Endodermal cell (in vitro differentiated cells): ENCODE measurements around the gene MBD3L2. TPM values are rescaled to one million over a fixed set of nuclear protein-coding genes. Genes with fewer than 3 reads are reported as not detected.
A peak's percentile ranks its signal among the peaks of the same experiment; 100 is the strongest.

Source experiments
- DNase-seq: peaks from one replicate; pipeline ENCODE4 v3.0.0-alpha.2; 2017
- H3K27ac ChIP-seq: 2 replicates; pipeline ENCODE4 v1.5.1; 2013; ENCODE audit warnings: mild to moderate bottlenecking, low read depth, low read length, moderate library complexity
- H3K27me3 ChIP-seq: 2 replicates; pipeline ENCODE4 v1.6.1; 2013; ENCODE audit warnings: mild to moderate bottlenecking, low read length, moderate library complexity; ENCODE audit not compliant: insufficient read depth, control insufficient read depth, poor library complexity, severe bottlenecking
- H3K36me3 ChIP-seq: 2 replicates; pipeline ENCODE4 v1.7.0; 2013; ENCODE audit warnings: mild to moderate bottlenecking, low read length, moderate library complexity; ENCODE audit not compliant: control insufficient read depth, insufficient read depth
- H3K4me1 ChIP-seq: one replicate; pipeline ENCODE4 v1.7.0; 2013; ENCODE audit warnings: low read length; ENCODE audit not compliant: control insufficient read depth, insufficient read depth
- H3K4me3 ChIP-seq: 2 replicates; pipeline ENCODE4 v1.5.1; 2013; ENCODE audit warnings: mild to moderate bottlenecking, low read length, moderate library complexity
- H3K9ac ChIP-seq: 2 replicates; pipeline ENCODE4 v1.6.1; 2013; ENCODE audit warnings: mild to moderate bottlenecking, low read length, moderate library complexity; ENCODE audit not compliant: poor library complexity, severe bottlenecking; ENCODE audit errors: extremely low read depth
- H3K9me3 ChIP-seq: 2 replicates; pipeline ENCODE4 v1.6.1; 2013; ENCODE audit warnings: mild to moderate bottlenecking, low read length, moderate library complexity; ENCODE audit not compliant: control insufficient read depth
- H3K27ac Mint-ChIP-seq: 2 replicates; pipeline ENCODE4 v1.8.0; 2020; ENCODE audit warnings: mixed read lengths
- H3K27me3 Mint-ChIP-seq: 2 replicates; pipeline ENCODE4 v1.8.0; 2021; ENCODE audit warnings: mild to moderate bottlenecking, mixed read lengths; ENCODE audit not compliant: insufficient read depth
- H3K36me3 Mint-ChIP-seq: 2 replicates; pipeline ENCODE4 v1.8.0; 2020; ENCODE audit warnings: low read depth, mixed read lengths
- H3K4me1 Mint-ChIP-seq: 2 replicates; pipeline ENCODE4 v1.8.0; 2020; ENCODE audit warnings: mixed read lengths
- H3K4me3 Mint-ChIP-seq: 2 replicates; pipeline ENCODE4 v1.8.0; 2020; ENCODE audit warnings: mild to moderate bottlenecking, moderate library complexity, mixed read lengths
- H3K9me3 Mint-ChIP-seq: 2 replicates; pipeline ENCODE4 v1.8.0; 2020; ENCODE audit warnings: mild to moderate bottlenecking, mixed read lengths
- CTCF ChIP-seq: fragments of 200-600 bp; sonication (generic); conservative IDR thresholded peaks from 2 replicates; pipeline ENCODE4 v1.5.0; 2021; ENCODE audit warnings: antibody characterized with exemption, mild to moderate bottlenecking
- WGBS, 2 experiments: methylation state at CpG; one replicate each; pipeline versions ENCODE4 v1.1.5 to v1.1.7; 2013; ENCODE audit warnings: missing lambda C conversion rate in 2 of 2, mixed read lengths in 1 of 2; ENCODE audit not compliant: insufficient coverage in 1 of 2, insufficient read length in 1 of 2; 5-methylcytosine and 5-hydroxymethylcytosine counted together
- total RNA-seq, 2 donors: library from RNA; stranded (reverse); fragmentation: NEBNext Ultra II Directional in 1 of 2; extraction: Animal tissue kit (Norgen Biotek cat#: 25700) in 1 of 2; gene quantifications; 2 replicates in 1 of 2; 3 replicates in 1 of 2; pipeline ENCODE4 v1.2.1, GENCODE V29; 2021

Gene MBD3L2
- total RNA-seq, 2 donors from 2014 or later = not detected

- peak overlapping the region; percentile 86 for H3K4me3 Mint-ChIP-seq
- H3K27me3 Mint-ChIP-seq = no peaks in the 10 kb centered on the region
- peaks cover 42% of the 10 kb centered on the region for H3K9me3 Mint-ChIP-seq
- Histone ChIP-seq H3K27me3 (no peaks in the 10 kb centered on the region), H3K4me1 (no peaks in the 10 kb centered on the region), H3K36me3 (peaks cover 18% of the 10 kb centered on the region), H3K9me3 (peaks cover 21% of the 10 kb centered on the region), H3K9ac (no peak overlapping the region), H3K4me3 (peak overlapping the region; percentile 90), H3K27ac (no peak overlapping the region)
- H3K27ac Mint-ChIP-seq = no peak overlapping the region
- no peak for TF ChIP-seq CTCF
- WGBS, 2 experiments = 96% methylated on average over 6 of the region's 6 CpGs; no CpG with 5 or more reads in 1 of the 2 experiments
- DNase-seq = no peak
- H3K4me1 Mint-ChIP-seq = no peaks in the 10 kb centered on the region
- peaks cover 29% of the 10 kb centered on the region for H3K36me3 Mint-ChIP-seq
Observed at GRCh38 chr19:7068599-7068998, 19.5 kb downstream of the MBD3L2 start.

DNA sequence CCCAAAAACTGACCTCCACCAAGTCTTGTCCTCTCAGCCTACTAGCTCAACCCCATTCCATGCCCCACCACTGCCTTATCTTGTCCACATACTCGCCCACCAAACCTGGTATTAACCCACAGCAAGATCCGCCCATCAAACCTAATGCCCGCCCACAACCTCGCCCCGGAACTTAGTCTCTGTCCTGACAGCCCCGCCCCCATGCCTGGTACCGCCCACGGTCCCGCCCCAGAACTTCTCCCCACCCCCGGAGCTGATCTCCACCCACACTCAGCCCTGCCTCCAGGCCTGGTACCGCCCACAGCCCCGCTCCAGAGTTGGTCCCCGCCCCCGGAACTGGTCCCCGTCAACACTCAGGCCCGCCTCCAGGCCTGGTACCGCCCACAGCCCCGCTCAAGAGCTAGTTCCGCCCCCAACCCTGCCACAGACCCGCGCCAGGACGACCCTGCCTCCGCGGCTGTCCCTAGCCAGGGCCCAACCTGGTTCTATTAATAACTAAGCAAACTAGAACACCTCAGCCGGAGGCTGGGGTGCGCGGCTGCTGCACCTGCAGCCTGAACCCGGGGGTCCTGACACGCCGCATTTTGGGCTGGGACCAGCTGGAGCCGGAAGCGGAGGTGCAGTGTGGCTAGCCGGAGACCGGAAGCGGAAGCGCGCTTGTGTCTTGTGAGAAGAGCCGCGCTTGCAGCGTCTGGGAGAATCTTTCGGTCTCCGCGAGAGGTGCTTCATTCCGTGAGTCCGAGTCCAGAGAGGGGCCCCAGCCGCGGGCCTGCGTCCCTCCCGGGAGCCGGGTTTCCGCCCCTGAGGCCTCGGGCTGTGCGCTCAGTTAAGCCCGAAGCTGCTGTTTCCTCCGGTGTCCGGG is 20.2 kb downstream of the MBD3L2 start, which contains the start of gene ZNF557:
Gene ZNF557 (plus strand): TSS at position 662 of the 862 bp plus-strand sequence. CDS start 5,372 bp downstream, outside the sequence.
- H3K9ac ChIP-seq = peak within 1 kb of the TSS; percentile 62
- Mint-ChIP-seq H3K36me3 (peaks cover 34% of the 10 kb centered on the region), H3K9me3 (peaks cover 37% of the 10 kb centered on the region), H3K27ac (peak within 1 kb of the TSS; percentile 91), H3K4me1 (no peaks in the 10 kb centered on the region), H3K4me3 (peak within 1 kb of the TSS; percentile 86), H3K27me3 (no peaks in the 10 kb centered on the region)
- no peak for TF ChIP-seq CTCF
- DNase-seq = peak; percentile 99
- 1% methylated on average over 30 to 53 of the region's 56 CpGs for WGBS, 2 experiments
- no peaks in the 10 kb centered on the region for H3K4me1 ChIP-seq
- H3K27me3 ChIP-seq = no peaks in the 10 kb centered on the region
- H3K27ac ChIP-seq = peak within 1 kb of the TSS; percentile 63
- H3K36me3 ChIP-seq = peaks cover 23% of the 10 kb centered on the region
- H3K9me3 ChIP-seq = peaks cover 18% of the 10 kb centered on the region
- H3K4me3 ChIP-seq = peak within 1 kb of the TSS; percentile 90

DNA sequence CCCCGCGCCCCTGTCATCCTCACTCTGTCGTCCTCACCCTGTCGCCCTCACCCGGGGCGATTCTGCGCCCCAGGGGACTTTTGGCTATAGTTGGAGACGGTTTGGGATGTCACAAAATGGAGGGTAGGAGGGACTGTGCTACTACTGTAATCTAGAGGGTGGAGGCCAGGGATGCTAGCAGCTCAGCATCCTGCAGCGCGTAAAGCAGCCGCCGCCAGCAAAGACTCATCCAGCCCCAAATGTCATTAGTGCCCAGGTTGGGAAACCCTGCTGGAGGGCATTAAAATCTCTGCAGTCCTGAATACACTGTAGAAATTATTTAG is 20.7 kb downstream of the MBD3L2 start:
- Histone ChIP-seq H3K27ac (no peak overlapping the region), H3K27me3 (no peaks in the 10 kb centered on the region), H3K4me1 (no peaks in the 10 kb centered on the region), H3K9ac (peak overlapping the region; percentile 62), H3K36me3 (peaks cover 29% of the 10 kb centered on the region), H3K4me3 (peak overlapping the region; percentile 90), H3K9me3 (peaks cover 18% of the 10 kb centered on the region)
- Mint-ChIP-seq H3K4me1 (no peaks in the 10 kb centered on the region), H3K27me3 (no peaks in the 10 kb centered on the region), H3K4me3 (peak overlapping the region; percentile 86), H3K36me3 (peaks cover 38% of the 10 kb centered on the region), H3K27ac (peak overlapping the region; percentile 72), H3K9me3 (peaks cover 33% of the 10 kb centered on the region)
- DNase-seq = no peak
- WGBS, 2 experiments = 3 to 7% methylated on average over 7 to 9 of the region's 12 CpGs
- TF ChIP-seq CTCF = no peak
